PFSK-1 (cell line): ENCODE measurements around the gene WNK2.

Source experiments
- POLR2AphosphoS5 ChIP-seq: IDR thresholded peaks from 2 replicates; pipeline ENCODE4 v1.6.1; 2012; ENCODE audit warnings: low read depth, mild to moderate bottlenecking, control low read depth, low read length, moderate library complexity
- SIN3A ChIP-seq: IDR thresholded peaks from 2 replicates; pipeline ENCODE4 v1.6.1; 2012; ENCODE audit warnings: mild to moderate bottlenecking, low read length, moderate library complexity, borderline replicate concordance; ENCODE audit not compliant: insufficient read depth
- TAF1 ChIP-seq: IDR thresholded peaks from 2 replicates; pipeline ENCODE4 v1.6.1; 2012; ENCODE audit warnings: low read length, control low read depth, borderline replicate concordance; ENCODE audit not compliant: insufficient read depth
- TF ChIP-seq, protein P1 (sequence below), 2 experiments: IDR thresholded peaks; 2 replicates each; pipeline versions ENCODE4 v1.6.1 to v1.8.0; 2011 to 2012; ENCODE audit warnings: low read depth in 2 of 2, low read length in 2 of 2, control low read depth in 1 of 2, inconsistent platforms in 1 of 2, mild to moderate bottlenecking in 1 of 2, moderate library complexity in 1 of 2; ENCODE audit not compliant: insufficient read depth in 1 of 2

GRCh38 chr9:93136011-93136440 is 47.9 kb upstream of the WNK2 start:
- TF ChIP-seq TAF1 (no peak), POLR2AphosphoS5 (no peak), SIN3A (no peak)
- TF ChIP-seq, protein P1, sequence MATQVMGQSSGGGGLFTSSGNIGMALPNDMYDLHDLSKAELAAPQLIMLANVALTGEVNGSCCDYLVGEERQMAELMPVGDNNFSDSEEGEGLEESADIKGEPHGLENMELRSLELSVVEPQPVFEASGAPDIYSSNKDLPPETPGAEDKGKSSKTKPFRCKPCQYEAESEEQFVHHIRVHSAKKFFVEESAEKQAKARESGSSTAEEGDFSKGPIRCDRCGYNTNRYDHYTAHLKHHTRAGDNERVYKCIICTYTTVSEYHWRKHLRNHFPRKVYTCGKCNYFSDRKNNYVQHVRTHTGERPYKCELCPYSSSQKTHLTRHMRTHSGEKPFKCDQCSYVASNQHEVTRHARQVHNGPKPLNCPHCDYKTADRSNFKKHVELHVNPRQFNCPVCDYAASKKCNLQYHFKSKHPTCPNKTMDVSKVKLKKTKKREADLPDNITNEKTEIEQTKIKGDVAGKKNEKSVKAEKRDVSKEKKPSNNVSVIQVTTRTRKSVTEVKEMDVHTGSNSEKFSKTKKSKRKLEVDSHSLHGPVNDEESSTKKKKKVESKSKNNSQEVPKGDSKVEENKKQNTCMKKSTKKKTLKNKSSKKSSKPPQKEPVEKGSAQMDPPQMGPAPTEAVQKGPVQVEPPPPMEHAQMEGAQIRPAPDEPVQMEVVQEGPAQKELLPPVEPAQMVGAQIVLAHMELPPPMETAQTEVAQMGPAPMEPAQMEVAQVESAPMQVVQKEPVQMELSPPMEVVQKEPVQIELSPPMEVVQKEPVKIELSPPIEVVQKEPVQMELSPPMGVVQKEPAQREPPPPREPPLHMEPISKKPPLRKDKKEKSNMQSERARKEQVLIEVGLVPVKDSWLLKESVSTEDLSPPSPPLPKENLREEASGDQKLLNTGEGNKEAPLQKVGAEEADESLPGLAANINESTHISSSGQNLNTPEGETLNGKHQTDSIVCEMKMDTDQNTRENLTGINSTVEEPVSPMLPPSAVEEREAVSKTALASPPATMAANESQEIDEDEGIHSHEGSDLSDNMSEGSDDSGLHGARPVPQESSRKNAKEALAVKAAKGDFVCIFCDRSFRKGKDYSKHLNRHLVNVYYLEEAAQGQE (IDR thresholded peaks at IDR 0.05; ENCODE audit: insufficient read depth in 1 of 2, low read depth in 2 of 2, low read length in 2 of 2) = no peak
